IMR-90 (cell line): ENCODE data around the gene PPWD1. TPM values are rescaled to one million over a fixed set of nuclear protein-coding genes. Genes with fewer than 3 reads are reported as not detected.

Experiments
- ATAC-seq: fragments of 200-7000 bp; cut with Tn5 transposase; 2 replicates; pipeline ENCODE4 v1.9.1; 2020; ENCODE audit warnings: low read depth, mild to moderate bottlenecking, moderate library complexity
- BruUV-seq: library from RNA; stranded (reverse); fragments of 400-500 nt; replicated peaks from 2 replicates; lab custom pipeline; 2021; lab: Mats Ljungman, UMichigan
- CTCF ChIA-PET: fragments of 300-600 bp; formaldehyde crosslinking; extraction: SDS; loops from one replicate; lab custom pipeline; 2021; ENCODE audit warnings: antibody characterized with exemption; lab: Yijun Ruan, JAX
- POLR2A ChIA-PET: fragments of 300-600 bp; sonication (Branson Sonifier 250); formaldehyde crosslinking; loops from one replicate; lab custom pipeline; 2022; ENCODE audit warnings: antibody characterized with exemption; ENCODE audit not compliant: unreplicated experiment; lab: Charles Lee
- DNase-seq: peaks from one replicate; pipeline ENCODE4 v3.0.0; 2013
- H2AFZ ChIP-seq: replicated peaks from 2 replicates; pipeline ENCODE3; 2013; ENCODE audit warnings: low read length, mild to moderate bottlenecking; ENCODE audit not compliant: poor library complexity
- H2AK5ac ChIP-seq: 2 replicates; pipeline ENCODE4 v1.6.1; 2013; ENCODE audit warnings: low read depth, low read length, inconsistent platforms
- H2AK9ac ChIP-seq: replicated peaks from 2 replicates; pipeline ENCODE3; 2013; ENCODE audit warnings: mild to moderate bottlenecking, low read depth, low read length, moderate library complexity; ENCODE audit not compliant: poor library complexity
- H2BK120ac ChIP-seq: 2 replicates; pipeline ENCODE4 v1.6.1; 2013; ENCODE audit warnings: low read depth, low read length, inconsistent platforms
- H2BK15ac ChIP-seq: 3 replicates; pipeline ENCODE4 v1.6.1; 2013; ENCODE audit warnings: low read depth, low read length, inconsistent platforms
- H2BK20ac ChIP-seq: 2 replicates; pipeline ENCODE4 v1.6.1; 2013; ENCODE audit warnings: low read depth, mild to moderate bottlenecking, inconsistent platforms, low read length, moderate library complexity
- H2BK5ac ChIP-seq: 2 replicates; pipeline ENCODE4 v1.6.1; 2013; ENCODE audit warnings: mild to moderate bottlenecking, low read depth, low read length, inconsistent platforms; ENCODE audit not compliant: poor library complexity, severe bottlenecking
- H3K14ac ChIP-seq: replicated peaks from 2 replicates; pipeline ENCODE4 v1.6.1; 2013; ENCODE audit warnings: low read depth, low read length, inconsistent platforms
- H3K18ac ChIP-seq: 2 replicates; pipeline ENCODE4 v1.6.1; 2013; ENCODE audit warnings: low read depth, low read length, control low read depth
- H3K23ac ChIP-seq: 2 replicates; pipeline ENCODE4 v1.6.1; 2013; ENCODE audit warnings: low read depth, low read length, inconsistent platforms
- H3K27ac ChIP-seq: 2 replicates; pipeline ENCODE4 v1.5.1; 2013; ENCODE audit warnings: mild to moderate bottlenecking, control low read depth, low read length; ENCODE audit not compliant: insufficient read depth
- H3K27me3 ChIP-seq: 2 replicates; pipeline ENCODE4 v1.6.1; 2013; ENCODE audit warnings: low read length; ENCODE audit not compliant: control insufficient read depth, insufficient read depth
- H3K36me3 ChIP-seq: 2 replicates; pipeline ENCODE4 v1.6.1; 2013; ENCODE audit warnings: low read length, mixed read lengths; ENCODE audit not compliant: control insufficient read depth, insufficient read depth
- H3K4ac ChIP-seq: 2 replicates; pipeline ENCODE4 v1.6.1; 2013; ENCODE audit warnings: low read depth, low read length, inconsistent platforms
- H3K4me1 ChIP-seq: 2 replicates; pipeline ENCODE4 v1.6.1; 2013; ENCODE audit warnings: low read length, mixed read lengths; ENCODE audit not compliant: control insufficient read depth, insufficient read depth
- H3K4me2 ChIP-seq: 2 replicates; pipeline ENCODE4 v1.6.1; 2013; ENCODE audit warnings: low read depth, mild to moderate bottlenecking, control low read depth, low read length, moderate library complexity
- H3K4me3 ChIP-seq: 2 replicates; pipeline ENCODE4 v1.5.1; 2013; ENCODE audit warnings: low read depth, mild to moderate bottlenecking, control low read depth, low read length, moderate library complexity; ENCODE audit not compliant: insufficient read depth
- H3K56ac ChIP-seq: 2 replicates; pipeline ENCODE4 v1.6.1; 2013; ENCODE audit warnings: low read length, inconsistent platforms; ENCODE audit not compliant: insufficient read depth; ENCODE audit errors: extremely low read depth
- H3K79me1 ChIP-seq, 2 experiments: 2 replicates each; pipeline ENCODE4 v1.6.1; 2013; ENCODE audit warnings: low read length in 2 of 2, inconsistent platforms in 1 of 2, low read depth in 1 of 2
- H3K9ac ChIP-seq: 2 replicates; pipeline ENCODE4 v1.6.1; 2013; ENCODE audit warnings: low read depth, low read length, control low read depth
- H3K9me1 ChIP-seq: 2 replicates; pipeline ENCODE4 v1.6.1; 2013; ENCODE audit warnings: low read length, inconsistent platforms; ENCODE audit not compliant: insufficient read depth
- H3K9me3 ChIP-seq: 2 replicates; pipeline ENCODE4 v1.6.1; 2013; ENCODE audit warnings: low read length; ENCODE audit not compliant: control insufficient read depth, insufficient read depth
- H4K20me1 ChIP-seq: 2 replicates; pipeline ENCODE4 v1.6.1; 2013; ENCODE audit warnings: low read length, inconsistent platforms; ENCODE audit not compliant: insufficient read depth
- H4K5ac ChIP-seq: 2 replicates; pipeline ENCODE4 v1.6.1; 2013; ENCODE audit warnings: mild to moderate bottlenecking, low read depth, low read length, control low read depth
- H4K8ac ChIP-seq, 2 experiments: 2 replicates each; pipeline ENCODE4 v1.6.1; 2013; ENCODE audit warnings: low read depth in 2 of 2, low read length in 2 of 2, control low read depth in 1 of 2, inconsistent platforms in 1 of 2
- H4K91ac ChIP-seq: 2 replicates; pipeline ENCODE4 v1.6.1; 2013; ENCODE audit warnings: low read depth, low read length, inconsistent platforms; ENCODE audit not compliant: insufficient read depth
- CEBPB ChIP-seq: IDR thresholded peaks from 2 replicates; pipeline ENCODE4 v1.6.1; 2012; ENCODE audit warnings: low read depth, low read length, improper control_type of control experiment
- CTCF ChIP-seq: conservative IDR thresholded peaks from 2 replicates; pipeline ENCODE4 v1.5.1; 2012; ENCODE audit warnings: mild to moderate bottlenecking, low read depth, low read length, improper control_type of control experiment
- ELK1 ChIP-seq: fragments of 150-350 bp; IDR thresholded peaks from 2 replicates; pipeline ENCODE4 v1.6.1; 2016; ENCODE audit warnings: low read depth, mild to moderate bottlenecking, low read length, moderate library complexity, borderline replicate concordance
- MAFK ChIP-seq: IDR thresholded peaks from 2 replicates; pipeline ENCODE4 v1.6.1; 2012; ENCODE audit warnings: low read depth, low read length, improper control_type of control experiment
- MAZ ChIP-seq: IDR thresholded peaks from 2 replicates; pipeline ENCODE4 v1.6.1; 2012; ENCODE audit warnings: low read depth, mild to moderate bottlenecking, low read length, improper control_type of control experiment, moderate library complexity, borderline replicate concordance
- MXI1 ChIP-seq: IDR thresholded peaks from 2 replicates; pipeline ENCODE4 v1.6.1; 2012; ENCODE audit warnings: low read depth, mild to moderate bottlenecking, low read length, moderate library complexity, borderline replicate concordance
- NFE2L2 ChIP-seq: fragments of 150-350 bp; IDR thresholded peaks from 2 replicates; pipeline ENCODE4 v1.6.1; 2016; ENCODE audit warnings: low read depth, mild to moderate bottlenecking, low read length
- RAD21 ChIP-seq: IDR thresholded peaks from 2 replicates; pipeline ENCODE4 v1.6.1; 2012; ENCODE audit warnings: low read length, improper control_type of control experiment
- RCOR1 ChIP-seq: IDR thresholded peaks from 2 replicates; pipeline ENCODE4 v1.6.1; 2012; ENCODE audit warnings: mild to moderate bottlenecking, low read length, improper control_type of control experiment; ENCODE audit not compliant: insufficient replicate concordance
- RFX5 ChIP-seq: IDR thresholded peaks from 2 replicates; pipeline ENCODE4 v1.8.0; 2012; ENCODE audit warnings: low read depth, mild to moderate bottlenecking, low read length, moderate library complexity
- SMC3 ChIP-seq: fragments of 150-350 bp; IDR thresholded peaks from 2 replicates; pipeline ENCODE4 v1.6.1; 2016; ENCODE audit warnings: low read depth, mild to moderate bottlenecking, antibody characterized with exemption, low read length, moderate library complexity
- WGBS, 2 experiments: methylation state at CpG; one replicate each; pipeline versions ENCODE4 v1.1.5 to v1.1.7; 2013; ENCODE audit warnings: missing lambda C conversion rate in 2 of 2; ENCODE audit not compliant: insufficient read length in 1 of 2; ENCODE audit errors: extremely low coverage in 2 of 2; 5-methylcytosine and 5-hydroxymethylcytosine counted together
- dilution Hi-C: fragments of 300-500 bp; cut with HindIII; formaldehyde crosslinking; loops from one replicate; pipeline ENCODE4 v1.14.3; 2018; ENCODE audit warnings: low sequenced_read_pairs; ENCODE audit not compliant: unreplicated experiment
- in situ Hi-C: fragments of 300-500 bp; cut with MboI; formaldehyde crosslinking; loops from 3 replicates; pipeline ENCODE4 v1.14.3; 2019; ENCODE audit warnings: low sequenced_read_pairs, inconsistent platforms, mixed read lengths
- intact Hi-C: fragments of 100-400 bp; cut with micrococcal nuclease; formaldehyde crosslinking; loops from 2 replicates; pipeline ENCODE4 v1.10.0; 2022
- polyA plus RNA-seq, 3 experiments: library from polyadenylated mRNA; depleted of rRNA; stranded (reverse); fragments of >200 nt; gene quantifications; 2 replicates each; pipeline ENCODE4 v1.2.3, GENCODE V29; 2012; ENCODE audit warnings: low replicate concordance in 1 of 3
- total RNA-seq: library from RNA; depleted of rRNA; stranded (reverse); fragments of >200 nt; gene quantifications from 2 replicates; pipeline ENCODE4 v1.2.3, GENCODE V29; 2012
- TF ChIP-seq, protein P1 (sequence below): fragments of 150-350 bp; IDR thresholded peaks from 2 replicates; pipeline ENCODE4 v1.6.1; 2017; ENCODE audit warnings: mild to moderate bottlenecking, antibody characterized with exemption, low read length, low read depth

The PPWD1 gene
- total and polyA plus RNA-seq, 2 of the 4 experiments (the other 2 are of a cell fraction), result 12.5 to 17.9 TPM

GRCh38 chr5:65544473-65544872 lies 18.6 kb upstream of the PPWD1 start:
- Histone ChIP-seq H3K9me3 (no peaks in the 10 kb centered on the region), H2AK5ac (no peak overlapping the region), H3K27me3 (no peaks in the 10 kb centered on the region), H3K4me3 (no peak overlapping the region), H3K27ac (no peak overlapping the region), H2BK20ac (no peak overlapping the region), H2BK5ac (no peak overlapping the region), H3K4me2 (no peak overlapping the region), H3K4ac (no peak overlapping the region), H3K23ac (no peak overlapping the region), H3K18ac (no peak overlapping the region), H4K8ac (no peak overlapping the region), H3K36me3 (peaks cover 3% of the 10 kb centered on the region; the same call in 1 of the 2 replicates), H2BK120ac (no peak overlapping the region), H2AK9ac (no peak overlapping the region), H3K56ac (no peak overlapping the region), H4K5ac (no peak overlapping the region), H2BK15ac (no peak overlapping the region), H4K20me1 (no peaks in the 10 kb centered on the region), H4K91ac (no peak overlapping the region), H3K9ac (no peak overlapping the region), H3K79me1 (no peaks in the 10 kb centered on the region; a peak in 1 of 4 replicates), H3K4me1 (no peaks in the 10 kb centered on the region), H3K9me1 (no peaks in the 10 kb centered on the region), H2AFZ (no peak overlapping the region), H3K14ac (no peak overlapping the region)
- no CpG with 5 or more reads among the region's 4 CpGs for WGBS, 2 experiments
- DNase-seq (no peak), ATAC-seq (no peak)
- TF ChIP-seq MXI1, result no peak
- TF ChIP-seq NFE2L2, result no peak
- TF ChIP-seq RCOR1, result no peak
- TF ChIP-seq MAFK, result no peak
- no peak for TF ChIP-seq CEBPB
- no peak for TF ChIP-seq RFX5
- no peak for TF ChIP-seq MAZ
- TF ChIP-seq CTCF, result no peak
- no peak for TF ChIP-seq SMC3
- TF ChIP-seq ELK1, result no peak
- TF ChIP-seq RAD21, result no peak
- TF ChIP-seq, protein P1, sequence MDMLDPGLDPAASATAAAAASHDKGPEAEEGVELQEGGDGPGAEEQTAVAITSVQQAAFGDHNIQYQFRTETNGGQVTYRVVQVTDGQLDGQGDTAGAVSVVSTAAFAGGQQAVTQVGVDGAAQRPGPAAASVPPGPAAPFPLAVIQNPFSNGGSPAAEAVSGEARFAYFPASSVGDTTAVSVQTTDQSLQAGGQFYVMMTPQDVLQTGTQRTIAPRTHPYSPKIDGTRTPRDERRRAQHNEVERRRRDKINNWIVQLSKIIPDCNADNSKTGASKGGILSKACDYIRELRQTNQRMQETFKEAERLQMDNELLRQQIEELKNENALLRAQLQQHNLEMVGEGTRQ, result no peak
- dilution Hi-C loops, result no loop called here
- POLR2A ChIA-PET, result interaction anchor here (0.7 kb wide), 1 partner anchor 853 kb away, joined by 5 read pairs; no protein-coding TSS in a partner anchor
- in situ Hi-C loops, result no loop called here
- intact Hi-C loops, result no loop called here
- CTCF ChIA-PET, result no interaction called here
- no TSS peak for BruUV-seq
